Glomerular visceral epithelial cell (primary cell): ENCODE results near the gene CCL28.

ENCODE experiments used
- DNase-seq: peaks from one replicate; pipeline ENCODE4 v3.0.0-alpha.2; 2016; ENCODE audit errors: extremely low spot score

CCL28 gene

DNA sequence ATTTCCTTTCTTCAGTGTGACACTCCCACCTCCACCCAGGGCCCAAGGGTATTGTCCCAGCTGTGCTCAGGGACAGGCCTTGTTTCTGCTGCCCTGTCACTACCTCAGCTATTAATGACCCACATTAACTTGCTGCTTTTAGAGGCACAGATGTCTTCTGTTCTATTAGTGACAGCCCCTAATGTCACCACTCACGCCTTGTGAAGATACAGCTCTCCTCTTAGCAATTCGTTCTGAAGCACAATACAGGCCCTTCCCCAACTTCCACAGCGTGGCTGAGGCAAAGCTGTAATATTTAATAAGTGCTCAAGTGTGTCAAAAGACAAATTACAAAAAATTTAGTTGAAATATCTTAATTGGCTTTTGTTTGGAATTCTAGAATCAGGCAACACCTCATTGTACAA, 54.3 kb downstream of the CCL28 start:
- DNase-seq = no peak

DNA sequence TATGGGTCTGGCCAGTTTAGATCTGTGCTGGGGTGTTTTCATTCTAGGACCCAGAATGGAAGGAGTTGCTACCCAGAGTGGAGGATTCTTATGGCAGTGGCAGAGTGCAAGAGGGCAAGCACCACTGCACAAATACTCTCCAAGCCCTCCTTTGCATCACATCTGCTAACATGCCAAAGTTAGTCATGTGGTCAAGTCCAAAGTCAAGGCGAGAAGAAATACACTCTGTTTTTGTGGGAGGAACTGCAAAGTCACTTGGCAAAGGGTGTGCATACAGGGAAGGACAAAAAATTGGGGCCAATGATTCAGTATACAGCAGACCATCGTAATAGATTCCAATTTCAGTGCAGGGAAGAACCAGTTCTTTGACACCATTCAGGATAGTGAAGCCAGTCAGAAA, 55.1 kb downstream of the CCL28 start:
- no peak for DNase-seq

DNA sequence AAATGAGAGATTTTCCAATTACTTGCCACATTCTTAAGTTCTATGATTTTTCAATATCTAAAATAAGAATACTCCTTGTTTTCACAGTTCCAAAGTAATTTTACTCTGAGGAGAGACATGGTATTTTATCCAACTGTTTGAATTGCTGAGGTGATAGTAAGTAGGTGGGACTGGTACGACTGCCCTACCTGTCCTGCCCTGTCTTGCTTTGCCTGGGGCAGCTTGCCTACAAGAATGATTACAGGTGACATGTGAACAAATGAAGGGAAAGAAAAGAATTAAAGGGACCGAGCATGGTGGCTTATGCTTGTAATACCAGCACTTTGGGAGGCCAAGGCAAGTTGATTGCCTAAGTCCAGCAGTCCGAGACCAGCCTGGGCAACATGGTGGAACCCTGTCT, 57.4 kb downstream of the CCL28 start:
- no peak for DNase-seq

DNA sequence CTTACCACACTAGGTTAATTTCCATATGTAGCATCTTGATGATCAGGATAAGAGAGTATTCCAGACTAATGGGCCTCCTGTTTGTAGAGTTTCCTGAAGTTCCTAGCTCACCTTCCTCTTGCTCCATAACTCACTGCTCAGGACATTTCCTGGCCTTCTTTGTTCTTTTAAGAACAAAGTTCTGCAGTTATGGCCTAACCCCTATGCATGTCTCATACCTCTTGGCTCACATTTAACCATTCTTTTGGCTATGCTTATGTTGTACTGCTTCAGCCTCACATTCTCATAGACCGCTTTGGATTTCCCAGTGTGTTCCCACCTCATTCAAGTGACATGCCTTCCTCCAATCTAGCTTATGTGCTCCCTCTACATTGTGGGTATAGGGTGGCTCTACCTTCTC, 58.5 kb downstream of the CCL28 start:
- DNase-seq = no peak

DNA sequence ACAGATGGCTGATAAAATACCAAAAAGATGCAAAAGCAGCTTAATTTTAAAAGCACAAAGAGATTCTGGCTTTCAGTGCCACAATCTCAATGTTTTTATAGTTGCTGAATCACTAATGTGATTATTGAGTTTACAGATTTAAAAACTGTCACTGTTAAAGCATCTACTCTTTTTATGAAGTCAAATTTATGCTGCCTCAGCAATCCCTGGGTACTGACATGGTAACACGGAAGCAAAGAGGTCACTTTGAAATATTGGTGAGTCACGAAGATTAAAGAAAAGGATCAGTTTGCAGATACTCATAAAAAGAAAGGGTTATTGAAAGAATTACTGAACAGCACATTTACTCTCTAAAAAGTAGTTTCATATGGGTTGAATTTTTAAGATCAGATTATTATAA, 59.3 kb downstream of the CCL28 start:
- DNase-seq = no peak

DNA sequence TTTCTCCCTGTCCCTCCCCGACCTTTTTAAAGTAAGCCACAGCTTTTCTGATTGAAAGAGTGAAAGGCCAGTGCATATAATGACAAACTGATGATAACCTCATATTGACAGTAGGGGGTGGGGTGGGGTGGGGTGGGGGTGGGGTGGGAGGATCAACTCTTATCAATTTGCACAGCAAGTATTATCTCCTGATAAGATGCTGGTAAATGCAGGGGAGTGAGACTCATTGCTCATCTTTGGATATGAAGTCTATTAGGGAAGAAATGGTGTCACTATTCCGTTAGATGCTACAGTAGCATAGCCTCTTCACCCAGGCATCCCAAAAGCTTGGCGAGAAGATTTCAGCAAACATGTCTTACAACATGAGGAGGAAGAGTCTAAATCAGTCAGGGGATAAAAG, 60.1 kb downstream of the CCL28 start:
- no peak for DNase-seq

DNA sequence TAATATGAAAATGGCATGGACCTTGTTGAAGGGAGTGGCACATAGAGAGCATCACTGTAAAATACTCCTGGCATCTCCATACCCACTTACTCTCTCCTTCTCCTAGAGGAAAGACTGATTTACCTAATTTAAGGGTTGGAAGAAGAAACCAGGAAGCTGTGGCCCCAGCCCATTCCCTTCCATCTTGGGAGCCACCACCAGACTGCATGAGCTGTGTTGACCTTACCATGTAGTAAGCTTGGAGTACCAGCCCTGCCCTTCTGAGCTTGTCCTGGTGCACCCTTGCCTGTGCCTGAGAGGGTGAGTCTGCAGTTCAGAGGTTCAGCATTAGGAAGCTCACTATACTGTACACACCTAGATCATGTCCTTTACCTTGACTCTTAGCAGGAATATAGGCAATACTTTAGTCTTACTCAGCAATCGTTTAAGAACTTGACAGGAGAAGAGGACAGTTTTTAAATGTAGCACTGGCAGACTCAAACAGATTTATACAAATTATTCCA, 63.3 kb downstream of the CCL28 start:
- no peak for DNase-seq

DNA sequence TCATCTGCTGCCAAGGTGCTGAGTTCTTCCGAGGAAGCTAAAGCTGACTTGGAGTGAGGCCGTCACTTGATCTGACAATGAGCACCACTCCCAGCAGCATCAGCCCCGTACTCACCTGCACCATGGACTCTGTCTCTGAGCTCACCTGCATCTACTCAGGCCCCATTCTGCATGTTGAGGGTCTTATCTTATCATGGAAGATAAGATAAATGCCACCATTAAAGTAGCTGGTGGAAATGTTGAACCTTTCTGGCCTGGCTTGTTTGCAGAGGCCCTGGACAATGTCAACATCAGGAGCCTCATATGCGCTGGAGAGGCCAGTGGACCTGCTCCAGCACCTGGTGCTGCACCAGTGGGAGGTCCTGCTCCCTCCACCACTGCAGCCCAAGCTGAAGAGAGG, 64.0 kb downstream of the CCL28 start:
- DNase-seq = no peak

DNA sequence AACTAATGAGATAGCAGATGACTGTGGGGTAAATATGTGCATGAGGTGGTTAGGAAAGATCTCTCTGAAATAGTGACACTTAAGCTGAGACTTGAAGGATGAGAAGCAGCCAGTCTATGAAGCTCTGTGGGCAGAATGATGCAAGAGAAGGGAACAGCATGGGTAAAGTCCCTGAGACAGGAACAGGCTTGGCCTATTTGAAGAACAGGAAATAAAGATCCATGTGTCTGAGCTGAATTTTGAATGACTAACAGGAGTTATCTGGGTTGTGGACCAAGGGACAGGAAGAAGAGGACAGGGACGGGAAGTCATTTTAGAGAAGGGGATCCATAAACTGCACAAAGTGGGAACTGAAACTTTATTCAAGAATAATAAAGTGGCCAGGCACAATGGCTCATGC, 73.3 kb downstream of the CCL28 start:
- no peak for DNase-seq

DNA sequence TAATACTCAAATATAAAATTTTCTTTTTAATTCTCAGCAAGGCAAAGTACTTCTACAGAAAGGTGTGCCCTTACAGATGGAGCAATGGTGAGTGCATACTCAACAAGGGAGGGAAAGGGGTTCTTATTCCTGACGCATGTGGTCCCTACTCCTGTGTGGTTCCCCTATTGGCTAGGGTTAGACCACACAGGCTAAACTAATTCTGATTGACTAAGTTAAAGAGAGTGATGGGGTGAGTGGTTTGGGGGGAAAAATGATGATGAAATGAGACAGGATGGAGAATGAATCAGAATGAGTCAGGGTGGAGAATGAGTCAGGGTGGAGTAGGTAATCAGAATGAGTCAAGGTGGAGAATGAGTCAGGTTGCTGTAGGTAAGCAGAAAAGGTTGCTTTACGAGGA, 76.0 kb downstream of the CCL28 start:
- DNase-seq = peak; percentile 20

DNA sequence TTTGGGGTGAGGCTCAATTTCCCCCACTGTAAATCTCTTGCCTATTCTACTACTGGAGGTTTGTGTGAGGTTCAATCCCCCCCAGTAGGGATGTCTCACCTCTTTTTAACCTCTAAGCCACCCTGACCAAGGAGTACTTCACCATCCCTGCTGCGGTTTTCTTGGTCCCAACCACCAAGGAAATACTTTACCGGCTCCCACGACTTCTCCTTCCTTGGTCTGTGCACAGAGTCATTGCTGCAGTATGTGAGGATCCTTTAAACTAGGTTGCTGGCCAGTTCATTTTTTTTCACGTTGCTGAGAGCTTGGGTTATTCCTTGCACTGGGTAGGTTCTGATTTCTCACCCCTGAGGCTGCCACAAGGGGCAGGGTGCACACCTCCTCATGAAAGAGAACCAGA, 76.5 kb downstream of the CCL28 start:
- DNase-seq = no peak

DNA sequence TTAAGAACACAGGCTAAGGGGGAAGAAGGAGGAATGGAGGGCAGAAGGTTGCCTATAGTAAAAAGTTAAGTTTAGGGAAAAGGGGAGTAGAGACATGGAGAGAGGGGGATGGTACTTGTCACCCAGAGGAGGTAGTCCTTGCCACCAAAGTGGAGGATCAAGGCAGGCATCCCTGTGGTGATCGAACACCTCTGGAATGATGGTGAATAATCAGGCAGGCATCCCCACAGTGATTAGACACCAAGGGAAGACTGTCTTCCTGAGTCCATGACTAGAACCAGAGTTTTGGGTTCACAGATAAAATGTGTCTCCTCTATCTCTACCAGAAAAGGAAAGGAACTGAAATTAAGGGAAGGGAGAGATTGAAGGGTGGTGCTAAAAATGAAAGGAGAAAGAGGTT, 79.8 kb downstream of the CCL28 start:
- peak; percentile 16 for DNase-seq
